Lower lobe of right lung (tissue), 2 donors: ENCODE results near the gene PTPRT. TPM values are rescaled to one million over a fixed set of nuclear protein-coding genes. Genes with fewer than 3 reads are reported as not detected.

Experiments
- ATAC-seq, 2 donors: fragments of 200-7000 bp; cut with Tn5 transposase; one replicate each; pipeline ENCODE4 v1.9.1; 2020 to 2022; ENCODE audit warnings: mild to moderate bottlenecking in 2 of 2, moderate library complexity in 2 of 2
- DNase-seq: peaks from one replicate; pipeline ENCODE4 v3.0.0-alpha.2; 2020
- H3K27ac ChIP-seq: fragments of 200-600 bp; one replicate; pipeline ENCODE4 v1.8.0; 2022
- H3K27me3 ChIP-seq: fragments of 200-600 bp; one replicate; pipeline ENCODE4 v1.8.0; 2022; ENCODE audit warnings: low read depth
- H3K36me3 ChIP-seq: fragments of 200-600 bp; one replicate; pipeline ENCODE4 v1.8.0; 2022; ENCODE audit warnings: mild to moderate bottlenecking
- H3K4me1 ChIP-seq: fragments of 200-600 bp; one replicate; pipeline ENCODE4 v1.8.0; 2022
- H3K4me3 ChIP-seq: fragments of 200-600 bp; one replicate; pipeline ENCODE4 v1.8.0; 2022; ENCODE audit warnings: mild to moderate bottlenecking
- H3K9me3 ChIP-seq: fragments of 200-600 bp; one replicate; pipeline ENCODE4 v1.8.0; 2022
- intact Hi-C: fragments of 100-400 bp; cut with DNase I; formaldehyde crosslinking; loops from one replicate; pipeline ENCODE4 v1.11.0; 2022
- total RNA-seq: library from RNA; stranded (reverse); fragmentation: NEBNext Ultra II Directional; extraction: Animal tissue kit (Norgen Biotek cat#: 25700); gene quantifications from one replicate; pipeline ENCODE4 v1.2.1, GENCODE V29; 2021
- TF ChIP-seq, protein P1 (sequence below): fragments of 200-600 bp; IDR thresholded peaks from one replicate; pipeline ENCODE4 v1.8.0; 2022; ENCODE audit warnings: antibody characterized with exemption, mild to moderate bottlenecking
- donor health status: DM: no; HTN: yes; CAD: no; lungs with severe emphysema.

The PTPRT gene
- total RNA-seq, 1 donor from 2014 or later: 8.0 TPM

DNA sequence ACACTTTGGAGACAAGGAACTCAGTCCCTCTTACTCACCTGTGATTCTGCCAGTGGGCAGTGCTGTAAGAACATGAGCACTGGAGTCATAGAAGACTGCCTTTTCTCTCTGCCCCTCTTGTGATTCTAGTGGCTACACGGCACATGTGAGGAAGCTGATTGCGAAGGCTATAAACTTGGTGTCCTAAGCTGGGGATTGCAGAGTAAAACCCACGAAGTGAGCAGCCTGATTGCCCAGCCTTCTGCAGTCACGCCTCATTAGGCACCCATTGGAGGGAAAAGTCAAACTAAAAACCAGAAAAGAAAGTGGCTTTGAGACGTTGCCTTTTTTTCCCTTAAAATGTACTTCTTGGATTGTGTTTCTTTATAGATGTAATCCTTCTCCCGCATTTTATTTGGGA, 823.1 kb downstream of the PTPRT start:
- Histone ChIP-seq H3K4me3 (no peak overlapping the region), H3K4me1 (no peaks in the 10 kb centered on the region), H3K9me3 (no peaks in the 10 kb centered on the region), H3K36me3 (no peaks in the 10 kb centered on the region), H3K27me3 (no peaks in the 10 kb centered on the region), H3K27ac (no peak overlapping the region)
- ATAC-seq (no peak), DNase-seq (no peak)
- intact Hi-C loops: no loop called here
- TF ChIP-seq, protein P1, sequence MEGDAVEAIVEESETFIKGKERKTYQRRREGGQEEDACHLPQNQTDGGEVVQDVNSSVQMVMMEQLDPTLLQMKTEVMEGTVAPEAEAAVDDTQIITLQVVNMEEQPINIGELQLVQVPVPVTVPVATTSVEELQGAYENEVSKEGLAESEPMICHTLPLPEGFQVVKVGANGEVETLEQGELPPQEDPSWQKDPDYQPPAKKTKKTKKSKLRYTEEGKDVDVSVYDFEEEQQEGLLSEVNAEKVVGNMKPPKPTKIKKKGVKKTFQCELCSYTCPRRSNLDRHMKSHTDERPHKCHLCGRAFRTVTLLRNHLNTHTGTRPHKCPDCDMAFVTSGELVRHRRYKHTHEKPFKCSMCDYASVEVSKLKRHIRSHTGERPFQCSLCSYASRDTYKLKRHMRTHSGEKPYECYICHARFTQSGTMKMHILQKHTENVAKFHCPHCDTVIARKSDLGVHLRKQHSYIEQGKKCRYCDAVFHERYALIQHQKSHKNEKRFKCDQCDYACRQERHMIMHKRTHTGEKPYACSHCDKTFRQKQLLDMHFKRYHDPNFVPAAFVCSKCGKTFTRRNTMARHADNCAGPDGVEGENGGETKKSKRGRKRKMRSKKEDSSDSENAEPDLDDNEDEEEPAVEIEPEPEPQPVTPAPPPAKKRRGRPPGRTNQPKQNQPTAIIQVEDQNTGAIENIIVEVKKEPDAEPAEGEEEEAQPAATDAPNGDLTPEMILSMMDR: no peak

DNA sequence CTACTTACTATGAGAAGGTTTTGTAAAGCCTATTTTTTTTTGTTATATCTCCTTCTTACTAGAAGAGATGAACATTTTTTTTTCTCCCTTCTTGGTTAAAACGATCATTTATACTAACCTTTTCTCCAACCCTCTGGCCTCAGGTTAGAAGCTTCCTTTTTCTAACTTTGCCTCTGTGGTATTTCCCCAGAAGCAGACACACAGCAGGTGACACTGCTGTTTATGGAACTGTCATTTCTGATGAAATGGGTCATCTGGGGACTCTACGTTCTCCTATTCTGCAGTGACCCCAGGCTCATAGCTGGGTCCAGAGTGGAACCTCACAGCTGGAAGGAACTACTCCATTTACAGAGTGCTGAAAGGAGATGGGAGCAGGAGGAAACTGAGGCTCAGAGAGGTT, 825.3 kb downstream of the PTPRT start:
- ATAC-seq (no peak), DNase-seq (no peak)
- no peaks in the 10 kb centered on the region for H3K4me1 ChIP-seq
- H3K9me3 ChIP-seq: no peaks in the 10 kb centered on the region
- TF ChIP-seq, protein P1: no peak
- intact Hi-C loops: no loop called here
- no peak overlapping the region for H3K4me3 ChIP-seq
- H3K27me3 ChIP-seq: no peaks in the 10 kb centered on the region
- H3K36me3 ChIP-seq: no peaks in the 10 kb centered on the region
- H3K27ac ChIP-seq: no peak overlapping the region

DNA sequence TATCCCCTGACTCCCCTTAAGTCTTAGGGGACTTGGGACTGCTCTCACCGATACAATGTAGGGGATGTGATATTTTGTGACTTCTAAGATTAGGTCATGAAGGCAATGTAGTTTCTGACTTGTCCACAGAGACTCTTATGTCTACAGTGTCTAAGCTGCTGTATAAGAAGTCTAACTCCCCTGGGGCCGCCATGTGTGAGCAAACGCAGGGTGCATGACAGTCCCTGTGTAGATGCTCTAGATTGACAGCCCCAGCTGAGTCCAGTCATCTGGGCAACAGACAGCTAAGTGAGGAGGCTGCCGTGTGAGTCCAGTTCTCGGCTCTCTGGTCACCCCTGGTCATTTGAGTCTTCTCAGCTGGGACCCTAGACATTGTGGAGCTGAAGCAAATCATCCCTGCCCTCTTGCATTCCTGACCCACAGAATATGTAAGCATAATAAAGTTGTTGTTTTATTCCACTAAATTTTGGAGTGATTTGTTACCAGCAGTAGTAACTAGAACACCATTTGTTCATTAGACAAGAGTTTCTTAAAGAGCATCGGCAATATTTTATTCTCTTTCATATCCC, 828.2 kb downstream of the PTPRT start:
- DNase-seq (no peak), ATAC-seq (no peak)
- TF ChIP-seq, protein P1: no peak
- Histone ChIP-seq H3K4me1 (no peaks in the 10 kb centered on the region), H3K9me3 (no peaks in the 10 kb centered on the region), H3K4me3 (no peak overlapping the region), H3K27ac (no peak overlapping the region), H3K36me3 (no peaks in the 10 kb centered on the region), H3K27me3 (no peaks in the 10 kb centered on the region)
- intact Hi-C loops: no loop called here

DNA sequence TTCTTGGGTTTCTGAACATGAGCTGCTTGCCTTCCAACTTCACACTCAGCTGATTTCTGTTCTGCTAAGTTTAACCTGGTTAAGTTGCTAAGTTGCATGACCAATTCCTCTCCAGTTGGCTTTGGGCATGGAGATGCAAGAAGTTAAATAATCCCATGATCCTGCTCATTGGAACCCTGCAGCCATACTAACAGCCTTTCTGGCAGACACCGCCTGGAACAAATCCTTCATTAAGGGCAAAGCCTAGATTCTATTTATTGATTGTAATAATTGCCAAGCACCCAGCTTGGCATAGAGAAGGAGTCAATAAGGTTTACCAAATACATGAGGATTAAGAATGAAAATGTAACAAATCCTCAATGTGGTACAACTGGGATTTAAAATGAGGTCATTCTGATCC, 829.1 kb downstream of the PTPRT start:
- no peak for DNase-seq

DNA sequence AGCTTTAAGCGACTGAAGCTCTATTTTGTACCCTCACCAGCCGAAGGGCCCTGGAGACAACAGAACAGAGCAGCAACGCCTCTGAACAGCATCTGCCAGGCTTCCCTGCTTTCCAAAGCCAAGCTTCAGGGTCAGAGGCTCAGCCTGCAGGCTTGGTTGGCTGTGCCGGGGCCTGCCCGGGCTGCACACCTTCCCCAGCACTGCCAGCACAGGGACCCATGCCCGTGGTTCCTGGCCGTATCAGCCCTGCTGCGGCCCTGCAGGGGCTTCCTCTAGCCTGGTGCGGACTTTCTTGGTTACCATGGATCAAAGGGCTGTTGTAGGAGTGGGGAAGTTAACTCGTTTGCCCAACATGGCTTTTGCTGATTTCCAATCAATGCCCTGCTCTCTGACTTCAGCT, 830.1 kb downstream of the PTPRT start:
- TF ChIP-seq, protein P1: no peak
- Histone ChIP-seq H3K4me3 (no peak overlapping the region), H3K4me1 (no peaks in the 10 kb centered on the region), H3K27me3 (no peaks in the 10 kb centered on the region), H3K9me3 (no peaks in the 10 kb centered on the region), H3K36me3 (no peaks in the 10 kb centered on the region), H3K27ac (no peak overlapping the region)
- DNase-seq (no peak), ATAC-seq (no peak)
- intact Hi-C loops: no loop called here

More for the DNA sequence above, 829.1 kb downstream of the PTPRT start:
- no peaks in the 10 kb centered on the region for H3K36me3 ChIP-seq
- H3K27ac ChIP-seq: no peak overlapping the region
- intact Hi-C loops: no loop called here
- no peaks in the 10 kb centered on the region for H3K27me3 ChIP-seq
- H3K4me1 ChIP-seq: no peaks in the 10 kb centered on the region
- TF ChIP-seq, protein P1: no peak
- H3K4me3 ChIP-seq: no peak overlapping the region
- no peaks in the 10 kb centered on the region for H3K9me3 ChIP-seq
- ATAC-seq: no peak
